AG20443 (cell line): ENCODE data around the gene CLMN.
"Not testable (repeated sequence)": the region's sequence is repeated elsewhere in the genome, so short reads cannot be mapped to it uniquely, and the experiment has no call there.

Source experiments
- DNase-seq: peaks from one replicate; pipeline ENCODE4 v3.0.0; 2012; ENCODE audit warnings: low spot score, mixed read lengths

Gene CLMN

DNA sequence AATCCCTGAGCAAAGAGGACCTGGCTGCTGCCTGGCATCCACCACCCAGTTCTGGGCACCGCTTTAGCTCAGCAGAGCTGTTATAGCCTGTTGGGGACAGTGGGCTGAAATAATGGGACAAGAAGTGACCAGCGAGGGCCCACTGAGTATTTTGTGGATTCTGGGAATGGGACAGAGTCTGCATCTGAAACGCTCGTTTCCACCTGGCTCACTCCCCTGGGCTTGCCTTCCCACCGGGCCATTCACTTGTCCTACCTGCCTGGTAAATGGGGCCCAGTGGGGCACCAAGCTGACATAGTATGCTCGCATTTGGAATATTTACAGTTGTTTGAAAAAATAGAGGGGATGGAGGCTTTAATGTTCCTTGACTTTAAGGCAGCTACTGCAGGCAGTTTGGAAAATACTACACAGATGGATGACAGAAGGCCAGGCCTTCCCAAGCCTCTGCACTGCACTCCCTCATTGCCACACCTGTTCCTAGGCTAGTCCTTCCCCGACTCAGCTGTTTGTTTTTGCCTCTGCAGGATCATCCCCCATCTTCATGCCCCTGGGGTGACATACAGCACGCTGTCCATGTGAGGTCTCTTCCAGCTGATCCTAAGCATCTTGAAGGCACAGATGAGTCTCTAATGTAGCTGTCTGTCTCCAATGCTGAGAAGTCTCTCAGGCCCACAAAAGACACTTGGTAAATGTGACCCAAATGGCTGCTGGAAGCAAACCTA is 101.1 kb downstream of the CLMN start:
- DNase-seq, result no peak

DNA sequence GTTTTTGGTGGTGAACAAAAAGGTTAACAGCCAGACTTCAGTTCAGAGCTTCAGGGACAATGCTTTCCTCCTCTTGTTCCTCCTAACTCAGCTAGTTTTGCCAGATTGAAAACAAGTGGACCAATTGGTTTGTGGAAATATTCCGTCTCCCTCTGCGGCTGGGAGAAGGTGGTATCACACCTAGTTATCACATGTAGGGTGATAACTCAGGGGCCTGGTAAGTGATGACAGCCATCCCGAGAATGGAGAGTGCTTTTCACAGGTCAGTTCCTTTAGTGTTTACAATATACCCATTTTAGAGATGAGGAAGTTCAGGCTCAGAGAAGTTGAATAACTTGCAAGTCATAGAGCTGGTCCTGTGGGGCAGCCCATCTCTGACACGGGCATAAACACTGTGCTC is 101.7 kb downstream of the CLMN start:
- DNase-seq, result no peak

DNA sequence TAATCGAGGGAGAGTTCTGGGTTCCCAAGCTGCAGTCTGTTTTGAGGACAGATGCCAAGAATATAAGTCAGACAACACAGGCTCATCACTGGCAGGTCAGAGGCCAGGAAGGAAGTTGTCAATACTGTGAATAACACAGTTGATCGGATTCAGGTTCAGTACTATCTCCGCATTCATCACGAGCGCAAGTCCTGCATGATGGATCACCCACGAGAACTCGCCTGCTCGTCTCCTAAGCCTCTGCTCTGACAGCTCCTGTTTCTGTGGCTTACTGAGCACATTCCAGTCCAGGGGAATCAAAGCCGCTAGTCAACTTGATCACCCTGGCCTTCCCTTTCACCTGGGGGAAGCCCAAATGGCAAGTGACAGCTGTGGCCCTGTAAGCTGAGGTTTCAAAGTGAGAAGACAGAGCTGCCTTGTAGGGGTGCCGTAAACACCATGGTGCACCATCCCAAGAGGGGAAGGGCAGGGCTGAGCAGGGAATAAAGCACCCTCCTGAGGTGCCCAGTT is 102.3 kb downstream of the CLMN start:
- no peak for DNase-seq

DNA sequence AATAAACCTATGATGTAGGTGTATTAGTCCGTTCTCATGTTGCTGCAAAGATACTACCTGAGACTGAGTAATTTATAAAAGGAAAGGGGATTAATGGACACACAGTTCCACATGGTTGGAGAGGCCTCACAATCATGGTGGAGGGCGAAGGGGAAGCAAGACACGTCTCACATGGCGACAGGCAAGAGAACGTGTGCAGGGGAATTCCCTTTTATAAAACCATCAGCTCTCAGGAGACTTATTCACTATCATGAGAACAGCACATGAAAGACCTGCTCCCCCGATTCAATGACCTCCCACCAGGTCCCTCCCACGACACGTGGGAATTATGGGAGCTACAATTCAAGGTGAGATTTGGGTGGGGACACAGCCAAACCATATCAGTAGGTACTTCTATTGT is 103.7 kb downstream of the CLMN start:
- no peak for DNase-seq

DNA sequence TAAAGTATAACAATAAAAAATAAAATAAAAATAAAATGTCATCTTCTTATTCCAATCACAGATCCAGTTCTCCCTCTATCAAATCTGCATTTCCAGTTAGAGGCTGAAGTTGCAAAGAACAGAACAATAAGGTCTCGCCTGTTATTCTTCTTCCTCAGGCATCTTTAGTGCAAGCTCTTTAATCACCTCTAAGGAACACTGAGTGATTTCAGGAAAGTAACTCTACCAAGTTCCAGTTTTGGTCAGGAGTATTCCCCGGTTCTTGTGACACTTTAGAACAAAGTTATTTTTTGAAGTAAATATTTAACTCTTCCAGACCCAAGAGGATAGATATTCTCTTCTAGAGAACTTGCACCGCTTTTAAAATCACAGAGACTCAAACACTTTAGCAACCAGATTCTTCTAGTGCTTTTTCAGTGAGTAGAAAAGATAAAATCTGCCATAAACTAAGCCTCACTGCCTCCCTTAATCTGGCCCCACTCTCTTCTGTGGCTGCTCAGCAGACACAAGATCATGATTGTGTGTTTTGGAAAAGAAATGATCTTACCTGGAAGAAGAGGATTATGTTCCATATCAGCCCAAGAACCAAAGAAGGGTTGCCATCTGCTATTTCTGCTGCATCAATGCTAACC is 104.5 kb downstream of the CLMN start:
- no peak for DNase-seq

DNA sequence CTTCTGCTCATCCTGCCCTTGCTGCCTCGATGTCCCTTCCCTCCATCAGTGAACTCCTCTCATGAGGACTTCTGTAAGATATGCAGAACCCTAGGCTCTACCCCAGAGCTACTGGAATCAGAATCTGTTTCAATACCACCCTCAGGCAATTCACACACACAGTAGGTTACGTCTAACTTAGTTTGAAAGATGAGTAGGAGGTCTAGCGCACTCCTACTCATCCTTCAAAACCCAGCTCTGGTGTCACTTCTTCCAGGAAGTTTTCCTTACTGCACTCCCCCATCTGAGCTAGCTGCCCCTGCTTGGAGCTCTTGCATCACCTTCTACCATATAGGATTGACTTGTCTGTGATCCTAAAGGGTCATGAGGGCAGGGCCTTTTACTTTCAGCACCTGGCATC is 105.9 kb downstream of the CLMN start:
- DNase-seq, result no peak

DNA sequence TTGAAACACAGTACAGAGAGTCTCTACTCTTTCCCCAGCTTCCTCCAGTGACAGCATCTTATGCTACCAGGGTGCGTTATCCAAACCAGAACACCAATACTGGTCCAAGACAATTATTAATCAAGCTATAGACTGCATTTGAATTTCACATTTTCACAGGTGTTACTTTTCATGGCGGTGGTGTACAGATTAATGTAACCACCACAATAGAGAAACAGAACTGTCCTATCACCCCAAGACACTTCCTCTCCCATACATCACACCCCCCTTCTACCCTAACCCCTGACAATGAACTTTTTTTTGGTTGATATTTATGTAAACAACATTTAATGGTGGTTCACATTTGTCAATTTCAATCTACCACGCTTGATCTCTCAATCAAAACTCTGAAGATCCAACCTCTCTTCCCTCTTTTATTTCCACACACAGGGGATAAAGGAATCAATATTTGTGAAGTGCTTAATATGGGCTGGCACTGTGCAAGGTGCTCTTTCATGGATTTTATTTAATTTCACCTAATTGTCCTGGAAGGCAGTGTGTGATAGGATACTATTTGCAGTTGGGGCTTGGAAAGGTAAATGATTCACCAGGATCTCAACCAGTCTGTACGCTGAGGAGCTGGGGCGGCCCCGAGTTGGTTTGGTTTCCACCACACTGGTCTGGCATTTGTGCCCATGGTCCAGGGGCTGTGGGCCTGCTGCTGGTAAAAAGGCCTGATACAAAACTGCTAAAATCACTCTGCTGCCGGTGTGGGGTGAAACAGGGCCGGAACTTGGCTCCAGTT is 107.8 kb downstream of the CLMN start:
- DNase-seq, result no peak

DNA sequence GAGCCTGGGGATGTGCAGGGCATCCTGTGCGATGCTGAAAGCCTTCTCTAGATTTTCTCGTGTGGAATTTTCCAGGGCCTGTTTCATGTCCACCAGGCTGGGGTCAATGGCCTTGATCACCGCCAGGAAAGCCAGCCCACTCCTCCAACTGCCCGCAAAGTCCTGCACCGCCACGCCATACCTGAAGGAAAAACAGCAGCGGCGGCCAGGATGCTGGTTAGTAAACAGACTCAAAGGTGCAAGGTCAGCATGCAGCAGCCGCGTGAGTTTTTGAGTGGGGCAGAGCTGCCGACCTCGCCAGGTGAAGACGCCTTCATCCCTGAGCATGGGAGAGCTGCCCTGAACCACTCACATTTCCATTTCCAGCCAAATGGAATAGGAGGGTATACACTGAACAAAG is 109.0 kb downstream of the CLMN start:
- no peak for DNase-seq

DNA sequence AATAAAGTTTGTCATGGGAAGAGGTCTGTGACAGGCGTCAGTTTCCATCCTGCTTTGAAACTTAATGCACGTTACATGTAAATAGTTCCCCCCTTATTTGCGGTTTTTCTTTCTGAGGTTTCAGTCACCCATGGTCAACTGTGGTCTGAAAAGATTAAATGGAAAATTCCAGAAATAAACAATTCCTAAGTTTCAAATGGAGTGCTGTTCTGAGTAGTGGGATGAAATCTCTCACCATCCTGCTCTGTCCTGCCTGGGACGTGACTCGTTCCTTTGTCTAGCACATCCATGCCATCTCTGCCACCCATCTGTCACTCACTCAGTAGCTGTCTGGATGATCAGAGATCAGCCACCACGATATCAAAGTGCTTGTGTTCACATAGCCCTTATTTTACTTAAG is 111.1 kb downstream of the CLMN start:
- no peak for DNase-seq

DNA sequence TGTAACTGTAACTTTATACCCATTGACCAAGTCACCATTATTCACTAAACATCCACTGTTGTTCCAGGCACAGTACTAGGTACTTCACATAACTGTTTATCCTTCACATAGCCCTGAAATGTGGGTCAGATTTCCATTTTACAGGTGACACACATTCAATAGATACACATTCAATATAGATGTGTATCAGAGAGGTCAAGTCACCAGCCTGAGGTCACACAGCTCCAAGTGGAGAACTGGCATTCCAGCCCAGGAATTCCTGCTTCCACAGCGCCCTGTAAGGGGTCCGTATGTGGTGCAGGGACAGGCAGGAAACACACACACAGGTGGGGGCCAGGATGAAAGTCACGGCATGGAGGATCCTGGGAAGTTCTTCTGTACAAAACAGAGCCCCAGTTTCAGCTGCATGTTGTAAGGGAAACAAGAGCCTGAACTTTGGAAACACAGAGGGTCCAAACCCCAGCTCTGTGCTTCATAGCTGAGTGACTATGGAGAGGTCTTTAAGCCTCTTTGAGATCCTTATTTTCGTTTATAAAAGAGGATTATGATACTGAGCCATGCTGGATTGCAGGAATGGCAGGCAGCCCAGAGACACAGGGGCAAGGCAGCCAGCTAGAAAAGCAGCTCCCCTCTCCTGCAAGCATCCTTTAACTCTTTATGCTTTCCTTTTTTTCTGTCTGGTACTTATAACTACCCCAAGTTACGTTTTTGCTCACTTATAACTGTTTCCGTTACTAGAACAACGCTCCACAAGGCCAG is 112.1 kb downstream of the CLMN start:
- DNase-seq, result no peak

DNA sequence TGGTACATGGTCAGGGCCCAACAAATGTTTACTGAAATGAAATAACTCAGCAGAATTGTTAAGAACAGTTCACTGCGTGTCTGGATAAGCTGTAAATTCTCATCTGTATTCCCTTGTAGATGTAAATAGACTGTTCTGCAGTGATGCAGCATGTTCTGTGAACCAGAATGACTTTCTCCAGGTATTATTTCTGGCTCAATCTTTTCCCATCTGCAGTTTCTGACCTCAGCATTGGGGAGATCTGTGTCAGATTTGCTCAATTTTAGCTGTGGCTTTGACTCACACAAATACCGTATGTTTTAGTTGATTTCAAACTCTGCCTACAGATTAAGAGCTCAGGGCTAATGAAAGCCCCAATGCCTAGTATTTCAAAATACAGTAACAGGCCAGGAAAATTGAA is 113.2 kb downstream of the CLMN start:
- no peak for DNase-seq

DNA sequence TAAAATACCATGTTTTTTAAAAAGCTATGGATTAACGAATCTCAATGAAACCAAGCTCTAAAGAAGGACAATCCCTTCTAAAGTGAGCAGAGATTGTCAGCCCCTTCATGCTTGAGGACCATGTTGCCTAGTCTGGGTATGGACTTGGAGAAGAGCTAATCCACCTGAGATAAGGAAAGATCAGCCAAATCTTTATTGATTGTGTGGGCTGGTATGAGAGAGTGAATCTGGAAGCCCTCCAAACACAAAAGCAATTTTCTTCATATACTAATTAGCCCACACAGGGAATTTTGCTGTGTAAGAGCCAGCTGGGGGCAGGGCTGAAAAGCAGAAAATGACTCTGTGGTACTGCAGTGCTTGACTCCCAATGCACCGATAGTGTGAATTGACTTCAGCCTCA is 115.0 kb downstream of the CLMN start:
- DNase-seq, result no peak

DNA sequence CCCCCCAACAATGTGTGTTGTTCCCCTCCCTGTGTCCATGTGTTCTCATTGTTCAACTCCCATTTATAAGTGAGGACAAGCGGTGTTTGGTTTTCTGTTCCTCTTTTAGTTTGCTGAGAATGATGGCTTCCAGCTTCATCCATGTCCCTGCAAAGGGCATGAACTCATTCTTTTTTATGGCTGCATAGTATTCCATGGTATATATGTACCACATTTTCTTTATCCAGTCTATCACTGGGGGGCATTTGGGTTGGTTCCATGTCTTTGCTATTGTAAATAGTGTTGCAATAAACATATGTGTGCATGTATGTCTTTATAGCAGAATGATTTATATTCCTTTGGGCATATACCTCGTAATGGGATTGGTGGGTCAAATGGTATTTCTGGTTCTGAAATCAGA is 118.0 kb downstream of the CLMN start:
- not testable (repeated sequence) for DNase-seq

DNA sequence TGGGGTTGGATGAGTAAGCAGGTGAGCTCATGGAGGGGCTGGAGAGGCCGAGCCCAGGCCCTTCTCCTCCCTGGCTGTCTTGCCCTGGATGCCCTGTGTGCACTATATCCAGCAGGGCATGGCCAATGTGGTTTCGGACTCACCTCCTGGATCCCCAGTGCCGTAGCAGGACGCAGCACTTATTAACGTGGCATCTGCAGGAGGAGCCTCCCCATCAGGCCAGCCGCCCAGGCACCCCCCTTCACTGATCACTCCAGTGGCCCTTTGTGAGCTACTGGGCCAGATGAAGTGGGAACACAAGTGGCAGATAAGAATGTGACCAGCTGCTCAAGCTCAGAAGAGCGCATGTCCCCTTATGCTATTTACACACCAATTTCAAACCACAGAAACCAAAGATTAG is 119.3 kb downstream of the CLMN start:
- DNase-seq, result no peak

DNA sequence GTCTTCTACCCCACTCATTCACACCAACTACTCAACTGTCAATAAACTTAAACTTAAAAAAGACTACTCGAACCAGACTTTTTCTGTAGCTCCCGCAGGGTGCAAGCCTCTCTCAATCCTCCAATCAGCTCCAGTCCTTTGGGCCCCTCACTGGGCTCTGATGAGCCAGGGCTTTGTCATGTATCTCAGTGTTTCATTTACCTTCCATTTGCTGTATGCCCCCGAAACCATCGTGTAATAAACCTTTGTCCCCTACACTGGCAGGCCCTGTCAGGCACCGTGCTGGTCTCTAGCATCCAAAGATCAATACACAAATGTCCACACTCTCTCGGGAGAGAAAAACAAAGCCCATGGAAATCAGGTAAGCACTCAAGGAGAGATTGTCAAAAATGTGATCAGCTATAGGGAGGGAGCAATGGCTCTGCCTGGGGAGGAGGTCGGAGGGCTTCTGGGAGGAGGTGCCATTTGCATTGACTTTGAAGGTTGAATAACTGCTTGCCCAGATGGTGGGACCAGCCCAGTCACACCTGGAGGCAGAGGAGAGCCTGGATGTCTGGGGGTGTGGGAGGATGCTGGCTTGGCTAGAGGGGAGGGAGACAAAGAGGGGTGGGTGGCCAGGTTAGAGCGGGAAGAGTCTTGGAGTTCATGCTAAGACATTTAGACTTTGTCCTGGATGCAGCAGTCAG is 120.3 kb downstream of the CLMN start:
- DNase-seq, result no peak

DNA sequence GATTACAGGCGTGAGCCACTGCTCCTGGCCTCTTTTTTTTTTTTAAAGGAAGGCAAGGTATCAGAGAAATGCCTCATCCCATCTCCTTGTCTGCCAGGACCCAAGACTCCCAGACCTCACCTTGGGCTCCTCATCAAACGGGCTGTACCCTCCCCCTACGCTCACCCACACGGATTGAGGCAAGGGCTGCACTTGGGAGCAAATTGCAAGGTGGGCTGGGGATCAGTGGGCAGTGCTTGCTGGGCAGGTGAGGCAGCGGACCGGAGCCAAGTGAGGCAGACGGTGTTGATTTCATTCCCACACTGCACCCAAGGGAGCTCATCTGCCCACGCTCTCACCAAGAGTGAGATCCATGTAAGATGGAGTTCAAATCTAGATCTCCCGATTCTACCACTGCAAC is 121.4 kb downstream of the CLMN start:
- DNase-seq, result no peak

DNA sequence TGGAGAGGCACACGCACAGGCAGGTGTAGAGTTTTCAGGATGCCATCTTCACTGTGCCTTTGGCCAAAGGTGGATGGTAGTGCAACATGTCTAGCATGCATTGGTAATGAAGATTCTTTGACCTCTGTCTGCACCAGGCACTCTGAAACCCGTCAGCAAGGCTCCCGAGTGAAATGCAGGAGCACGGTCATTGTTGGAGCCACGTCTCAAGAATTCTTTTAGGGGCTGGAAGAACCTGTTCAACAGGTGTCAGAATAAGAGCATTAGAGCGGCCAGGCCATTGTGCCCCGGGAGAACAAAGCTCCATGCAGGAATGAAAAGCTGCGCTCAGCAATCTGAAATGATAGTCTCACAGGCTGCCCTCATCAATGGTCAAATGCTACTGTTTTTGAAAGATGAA is 122.2 kb downstream of the CLMN start:
- DNase-seq, result no peak

DNA sequence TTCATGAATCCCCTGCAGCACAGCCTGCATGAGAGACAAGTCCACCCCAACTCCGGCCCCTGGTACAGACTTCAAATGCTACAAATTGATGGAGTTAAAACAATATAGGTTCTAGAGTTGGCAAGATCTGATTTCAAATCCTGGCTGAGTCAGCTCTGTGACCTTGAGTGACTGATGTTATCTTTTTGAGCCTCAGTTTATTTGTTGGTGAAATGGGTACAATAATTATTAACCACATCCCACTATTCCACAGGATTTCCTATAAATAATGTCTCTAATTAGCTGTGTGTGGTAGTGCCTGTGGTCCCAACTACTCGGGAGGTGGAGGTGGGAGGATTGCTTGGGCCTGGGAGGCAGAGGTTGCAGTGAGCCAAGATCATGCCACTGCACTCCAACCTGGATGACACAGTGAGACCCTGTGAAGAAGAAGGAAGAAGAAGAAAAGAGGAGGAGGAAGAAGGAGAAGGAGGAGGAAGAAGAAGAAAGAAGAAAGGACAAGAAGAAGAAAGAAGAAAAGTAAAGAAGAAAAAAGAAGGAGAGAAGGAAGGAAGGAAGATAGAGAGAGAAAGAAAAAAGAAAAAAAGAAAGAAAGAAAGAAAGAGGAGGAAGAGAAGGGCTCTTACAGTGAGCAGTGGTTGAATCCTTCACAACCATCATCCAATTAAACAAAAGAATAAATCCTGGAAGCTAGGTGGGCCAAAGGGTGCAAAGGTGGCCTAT is 122.7 kb downstream of the CLMN start:
- no peak for DNase-seq

DNA sequence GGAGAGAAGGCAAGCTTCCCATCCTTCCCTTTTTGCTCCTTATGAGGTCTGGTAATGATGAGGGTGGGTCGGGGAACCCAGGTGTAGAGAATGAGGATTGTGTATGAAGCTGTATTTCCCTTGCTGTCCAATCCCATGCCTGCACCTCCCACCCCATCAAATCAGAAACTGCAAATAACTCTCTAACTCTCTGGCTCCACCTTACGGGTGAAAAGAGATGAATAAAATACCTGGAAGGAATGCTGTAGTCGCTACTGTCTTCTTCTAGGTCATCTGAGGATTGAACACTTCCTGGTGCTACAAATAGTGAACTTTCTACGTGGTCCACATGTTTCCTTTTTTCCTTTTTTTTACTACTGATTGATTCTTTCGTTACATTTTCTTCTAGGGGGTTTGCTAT is 123.4 kb downstream of the CLMN start:
- no peak for DNase-seq

DNA sequence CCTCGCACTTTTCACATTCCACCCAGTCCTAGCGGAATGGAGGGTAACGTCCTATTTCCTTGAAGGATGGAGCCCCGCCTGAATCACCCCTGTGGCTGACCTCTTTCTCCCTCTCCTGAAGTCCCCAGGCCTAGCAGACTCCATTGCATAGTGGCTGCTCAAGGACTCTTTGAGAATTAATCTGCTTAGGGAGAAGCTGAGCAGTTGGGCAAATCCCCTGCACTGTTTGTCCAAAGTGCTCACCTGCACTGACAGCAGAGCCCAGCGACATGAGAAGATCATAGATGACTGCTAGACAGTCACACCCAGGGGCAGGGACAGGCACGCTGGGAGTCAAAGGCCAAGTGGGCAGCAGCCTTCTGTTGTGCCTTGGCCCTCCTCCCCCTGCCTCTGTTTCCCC is 124.7 kb downstream of the CLMN start:
- no peak for DNase-seq

DNA sequence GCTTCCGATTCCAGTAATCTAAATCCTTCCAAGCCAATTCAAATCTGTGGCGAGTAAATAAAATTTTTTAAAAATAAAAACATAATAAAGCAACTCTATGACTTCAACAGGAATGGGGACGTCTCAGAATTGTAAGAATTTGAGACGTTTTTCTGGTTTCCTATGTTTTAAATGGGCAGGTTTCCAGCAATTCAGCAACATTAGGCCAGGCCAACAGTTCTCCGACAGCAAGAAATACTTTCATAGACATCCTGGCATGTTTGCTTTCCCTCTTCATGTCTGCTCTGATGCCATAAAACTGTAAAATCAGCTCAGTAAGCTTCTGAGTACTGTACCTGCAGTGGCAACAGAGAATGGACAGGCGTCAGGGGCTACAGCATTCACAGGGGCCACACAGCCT is 126.6 kb downstream of the CLMN start:
- DNase-seq, result no peak
